Measurements from ENCODE around the gene PHKB.

PHKB gene

DNA sequence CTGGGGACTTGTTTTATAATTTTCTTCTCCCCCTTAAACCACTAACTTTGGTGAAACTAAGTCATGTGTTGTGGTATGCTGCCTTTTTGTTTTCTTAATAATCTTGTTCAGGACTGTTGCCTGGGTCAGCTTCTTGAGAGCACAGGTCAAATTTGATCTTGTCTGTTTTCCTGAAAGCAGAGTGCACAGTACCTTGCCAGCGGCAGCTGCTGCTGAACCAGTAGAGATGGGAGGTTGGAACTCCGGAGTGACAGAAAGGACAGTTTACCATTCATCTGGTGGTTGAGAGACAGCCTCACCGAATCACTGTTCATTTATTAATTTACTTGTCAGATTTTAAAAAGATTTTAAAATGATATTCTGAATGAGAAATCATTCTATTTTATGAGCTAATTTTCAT, 125.0 kb downstream of the PHKB start:
- TF ChIP-seq, protein P1, sequence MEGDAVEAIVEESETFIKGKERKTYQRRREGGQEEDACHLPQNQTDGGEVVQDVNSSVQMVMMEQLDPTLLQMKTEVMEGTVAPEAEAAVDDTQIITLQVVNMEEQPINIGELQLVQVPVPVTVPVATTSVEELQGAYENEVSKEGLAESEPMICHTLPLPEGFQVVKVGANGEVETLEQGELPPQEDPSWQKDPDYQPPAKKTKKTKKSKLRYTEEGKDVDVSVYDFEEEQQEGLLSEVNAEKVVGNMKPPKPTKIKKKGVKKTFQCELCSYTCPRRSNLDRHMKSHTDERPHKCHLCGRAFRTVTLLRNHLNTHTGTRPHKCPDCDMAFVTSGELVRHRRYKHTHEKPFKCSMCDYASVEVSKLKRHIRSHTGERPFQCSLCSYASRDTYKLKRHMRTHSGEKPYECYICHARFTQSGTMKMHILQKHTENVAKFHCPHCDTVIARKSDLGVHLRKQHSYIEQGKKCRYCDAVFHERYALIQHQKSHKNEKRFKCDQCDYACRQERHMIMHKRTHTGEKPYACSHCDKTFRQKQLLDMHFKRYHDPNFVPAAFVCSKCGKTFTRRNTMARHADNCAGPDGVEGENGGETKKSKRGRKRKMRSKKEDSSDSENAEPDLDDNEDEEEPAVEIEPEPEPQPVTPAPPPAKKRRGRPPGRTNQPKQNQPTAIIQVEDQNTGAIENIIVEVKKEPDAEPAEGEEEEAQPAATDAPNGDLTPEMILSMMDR (IDR thresholded peaks at IDR 0.05; ENCODE audit: insufficient read depth, low read length, missing control alignments) = no peak
- no peak overlapping the region for H3K4me3 ChIP-seq (ENCODE audit: low read depth, low read length)
- no peak for DNase-seq (ENCODE audit: low read depth, low spot score)
- ChIA-PET POLR2A (no interaction called here), CTCF (interaction anchor here (0.6 to 0.7 kb wide), 2 partner anchors 13 to 579 kb away, joined by 3 to 4 read pairs; no protein-coding TSS in a partner anchor)

DNA sequence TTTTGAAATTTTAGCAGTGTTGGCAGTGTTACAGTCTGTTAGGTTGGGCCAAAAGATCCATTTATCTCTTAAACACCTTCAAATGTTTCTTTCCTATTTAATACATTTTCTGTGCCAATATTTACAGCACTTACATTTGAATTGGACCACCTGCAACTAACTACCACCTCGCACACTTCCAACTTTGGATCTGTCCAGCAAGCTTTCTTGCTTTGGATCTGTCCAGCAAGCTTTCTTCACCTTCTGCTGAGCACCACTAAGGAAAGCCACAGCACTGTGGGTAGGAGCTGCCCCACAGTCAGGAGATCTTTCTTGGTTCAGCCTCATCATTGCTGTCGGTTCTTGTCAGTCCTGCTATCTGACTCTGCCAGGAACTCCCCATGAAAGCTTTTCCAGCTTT, 129.3 kb downstream of the PHKB start:
- POLR2A ChIA-PET = no interaction called here
- CTCF ChIA-PET = interaction anchor here (0.9 kb wide), 1 partner anchor 10 kb away, joined by 3 read pairs; no protein-coding TSS in a partner anchor
- no peak overlapping the region for H3K4me3 ChIP-seq (ENCODE audit: low read depth, low read length)
- TF ChIP-seq, protein P1 (IDR thresholded peaks at IDR 0.05; ENCODE audit: insufficient read depth, low read length, missing control alignments) = no peak
- no peak for DNase-seq (ENCODE audit: low read depth, low spot score)

DNA sequence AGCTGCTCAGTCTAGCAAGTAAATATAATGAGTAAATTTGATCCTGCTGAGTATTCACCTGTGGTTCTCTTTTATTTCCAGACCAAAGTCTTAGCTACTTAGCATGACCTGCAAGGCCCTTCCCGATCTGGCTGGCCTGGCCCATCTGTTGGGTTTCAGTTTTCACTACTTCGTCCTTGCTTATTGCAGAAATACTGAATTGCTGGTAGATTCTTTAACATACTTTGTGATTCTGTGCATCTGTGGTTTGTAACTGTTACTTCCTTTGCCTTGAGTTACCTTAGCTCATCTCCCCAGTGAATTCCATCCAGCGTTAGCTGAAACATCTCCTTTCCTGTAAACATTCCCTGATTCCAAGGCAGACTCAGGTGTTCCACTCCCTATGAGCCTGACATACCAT, 131.1 kb downstream of the PHKB start:
- no peak overlapping the region for H3K4me3 ChIP-seq (ENCODE audit: low read depth, low read length)
- ChIA-PET CTCF (interaction anchor here (0.7 kb wide), 1 partner anchor 450 kb away, joined by 4 read pairs; no protein-coding TSS in a partner anchor), POLR2A (no interaction called here)
- no peak for DNase-seq (ENCODE audit: low read depth, low spot score)
- TF ChIP-seq, protein P1 (IDR thresholded peaks at IDR 0.05; ENCODE audit: insufficient read depth, low read length, missing control alignments) = no peak

DNA sequence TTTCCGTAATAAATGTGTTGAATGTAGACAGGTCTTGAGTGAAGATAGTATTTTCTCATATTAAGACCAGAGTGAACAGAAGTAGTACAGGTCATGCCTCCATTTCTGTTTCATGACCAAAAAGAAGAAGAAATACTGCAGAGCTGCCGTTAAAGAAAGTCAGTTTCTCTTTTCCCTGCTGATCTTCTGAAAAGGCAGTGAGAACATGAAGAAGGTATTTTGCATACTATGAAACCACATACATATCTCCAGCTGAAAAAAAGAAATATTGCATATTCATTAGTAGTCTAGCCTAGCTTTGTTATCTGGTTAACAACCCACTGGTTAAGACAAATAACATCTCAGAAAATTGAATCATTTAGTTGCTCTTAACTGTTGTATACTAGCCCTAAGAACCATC, 138.4 kb downstream of the PHKB start:
- no peak overlapping the region for H3K4me3 ChIP-seq (ENCODE audit: low read depth, low read length)
- no peak for DNase-seq (ENCODE audit: low read depth, low spot score)
- TF ChIP-seq, protein P1 (IDR thresholded peaks at IDR 0.05; ENCODE audit: insufficient read depth, low read length, missing control alignments) = no peak
- POLR2A ChIA-PET = no interaction called here
- CTCF ChIA-PET = interaction anchor here (0.6 kb wide), 1 partner anchor 13 kb away, joined by 3 read pairs; no protein-coding TSS in a partner anchor

DNA sequence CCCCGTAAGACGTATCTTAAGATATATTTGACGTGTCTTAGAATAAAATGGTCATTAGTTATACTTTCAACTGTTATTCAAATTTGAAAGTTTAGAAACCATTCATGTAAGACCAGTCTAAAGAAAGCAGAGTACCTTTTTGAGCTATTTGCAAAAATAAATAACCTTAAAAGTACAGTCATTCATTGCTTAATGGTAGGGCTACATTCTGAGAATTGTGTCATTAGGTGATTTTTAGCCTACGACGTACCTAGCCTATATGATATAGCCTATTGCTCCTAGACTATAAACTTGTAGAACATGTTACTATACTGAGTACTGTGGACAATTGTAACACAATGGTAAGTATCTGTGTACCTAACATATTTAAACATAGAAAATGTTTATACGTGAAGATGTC, 139.2 kb downstream of the PHKB start:
- CTCF ChIA-PET = no interaction called here
- no peak for DNase-seq (ENCODE audit: low read depth, low spot score)
- POLR2A ChIA-PET = no interaction called here
- no peak overlapping the region for H3K4me3 ChIP-seq (ENCODE audit: low read depth, low read length)
- TF ChIP-seq, protein P1 (IDR thresholded peaks at IDR 0.05; ENCODE audit: insufficient read depth, low read length, missing control alignments) = no peak

DNA sequence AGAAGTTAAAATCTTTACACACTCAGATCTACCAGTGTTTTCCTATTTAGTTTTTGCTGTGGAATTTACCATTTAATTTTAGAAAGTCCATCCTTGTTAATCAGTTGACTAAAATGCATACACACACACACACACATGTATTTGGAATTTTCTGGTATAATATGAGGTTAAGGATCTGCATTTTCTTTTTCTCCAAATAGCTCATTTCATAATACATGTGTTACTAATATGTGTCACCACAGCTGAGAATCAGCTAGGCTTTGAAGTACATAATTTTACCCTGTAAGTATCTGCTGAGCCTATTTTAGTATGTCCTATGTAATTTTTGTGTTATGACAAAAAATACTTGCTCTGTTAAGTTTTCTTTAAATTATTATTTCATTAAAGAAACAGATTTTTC, 143.2 kb downstream of the PHKB start:
- ChIA-PET CTCF (no interaction called here), POLR2A (no interaction called here)
- TF ChIP-seq, protein P1 (IDR thresholded peaks at IDR 0.05; ENCODE audit: insufficient read depth, low read length, missing control alignments) = no peak
- DNase-seq (ENCODE audit: low read depth, low spot score) = no peak
- no peak overlapping the region for H3K4me3 ChIP-seq (ENCODE audit: low read depth, low read length)

Data from AG04449 (cell line).